Right lobe of liver (tissue), 4 donors: ENCODE data around the gene LRRC7.

Experiments used
- POLR2A ChIP-seq: fragments of 450-650 bp; IDR thresholded peaks from one replicate; pipeline ENCODE4 v1.6.1; 2017; ENCODE audit warnings: antibody characterized with exemption, mild to moderate bottlenecking
- TF ChIP-seq, protein P1 (sequence below), 4 donors: fragments of 200-600 bp in 3 of 4; fragments of 450-650 bp in 1 of 4; IDR thresholded peaks; one replicate each; pipeline versions ENCODE4 v1.5.1 to v1.8.0; 2016 to 2022; ENCODE audit warnings: antibody characterized with exemption in 4 of 4, mild to moderate bottlenecking in 2 of 4
- donor health status: DM: no; HTN: no; CAD: no.
- donor health status: DM: no; HTN: no; CAD: no.
- donor health status: DM: no; HTN: yes; CAD: no.

DNA sequence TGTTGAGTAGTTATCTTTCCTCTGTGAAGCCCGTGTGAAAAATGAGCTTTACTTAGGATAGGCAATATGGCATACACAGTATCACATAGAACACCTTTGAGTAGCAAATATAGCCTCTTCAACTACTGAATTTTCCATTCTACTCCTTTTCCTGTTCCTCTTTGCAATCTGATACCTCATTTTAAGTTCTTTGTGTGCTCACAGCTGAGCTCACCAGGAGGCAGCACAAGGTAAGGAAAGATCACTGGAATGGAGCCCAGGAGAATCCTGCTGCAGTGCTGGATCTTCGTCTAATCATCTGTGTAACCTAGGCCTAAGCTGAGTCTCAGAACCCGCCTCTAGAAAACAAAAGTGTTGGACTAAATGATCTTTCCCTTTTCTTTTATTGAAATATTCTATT, 466.7 kb downstream of the LRRC7 start:
- TF ChIP-seq, protein P1, sequence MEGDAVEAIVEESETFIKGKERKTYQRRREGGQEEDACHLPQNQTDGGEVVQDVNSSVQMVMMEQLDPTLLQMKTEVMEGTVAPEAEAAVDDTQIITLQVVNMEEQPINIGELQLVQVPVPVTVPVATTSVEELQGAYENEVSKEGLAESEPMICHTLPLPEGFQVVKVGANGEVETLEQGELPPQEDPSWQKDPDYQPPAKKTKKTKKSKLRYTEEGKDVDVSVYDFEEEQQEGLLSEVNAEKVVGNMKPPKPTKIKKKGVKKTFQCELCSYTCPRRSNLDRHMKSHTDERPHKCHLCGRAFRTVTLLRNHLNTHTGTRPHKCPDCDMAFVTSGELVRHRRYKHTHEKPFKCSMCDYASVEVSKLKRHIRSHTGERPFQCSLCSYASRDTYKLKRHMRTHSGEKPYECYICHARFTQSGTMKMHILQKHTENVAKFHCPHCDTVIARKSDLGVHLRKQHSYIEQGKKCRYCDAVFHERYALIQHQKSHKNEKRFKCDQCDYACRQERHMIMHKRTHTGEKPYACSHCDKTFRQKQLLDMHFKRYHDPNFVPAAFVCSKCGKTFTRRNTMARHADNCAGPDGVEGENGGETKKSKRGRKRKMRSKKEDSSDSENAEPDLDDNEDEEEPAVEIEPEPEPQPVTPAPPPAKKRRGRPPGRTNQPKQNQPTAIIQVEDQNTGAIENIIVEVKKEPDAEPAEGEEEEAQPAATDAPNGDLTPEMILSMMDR (IDR thresholded peaks at IDR 0.05): no peak
- TF ChIP-seq POLR2A: no peak
